ENCODE measurements around the gene VPS51.

VPS51 gene

GRCh38 chr11:65095974-65096806, at the start of gene VPS51:
VPS51 (plus strand) TSS chr11:65096214; CDS start chr11:65096251, 37 bp downstream.
- H3K4me3 ChIP-seq (ENCODE audit: low read depth, low read length), result peak within 1 kb of the TSS; percentile 92
- TF ChIP-seq CTCF (IDR thresholded peaks at IDR 0.05; ENCODE audit: low read depth, low read length) (no peak), POLR2A (IDR thresholded peaks at IDR 0.05; ENCODE audit: extremely low read depth, insufficient read length) (peak; percentile 78), MAX (IDR thresholded peaks at IDR 0.05; ENCODE audit: low read depth, low read length) (peak; percentile 69), MYC (IDR thresholded peaks at IDR 0.05; ENCODE audit: low read depth, low read length) (peak; percentile 90)
- peak; percentile 95 for DNase-seq (ENCODE audit: low read depth)

- TF ChIP-seq MYC (IDR thresholded peaks at IDR 0.05; ENCODE audit: low read depth, low read length) (no peak), POLR2A (IDR thresholded peaks at IDR 0.05; ENCODE audit: extremely low read depth, insufficient read length) (no peak), MAX (IDR thresholded peaks at IDR 0.05; ENCODE audit: low read depth, low read length) (no peak), CTCF (IDR thresholded peaks at IDR 0.05; ENCODE audit: low read depth, low read length) (no peak)
- no peak for DNase-seq (ENCODE audit: low read depth)
- no peak overlapping the region for H3K4me3 ChIP-seq (ENCODE audit: low read depth, low read length)
Observed at GRCh38 chr11:65047581-65048422, 48.2 kb upstream of the VPS51 start.

- peak; percentile 37 for DNase-seq (ENCODE audit: low read depth)
- TF ChIP-seq POLR2A (IDR thresholded peaks at IDR 0.05; ENCODE audit: extremely low read depth, insufficient read length) (no peak), CTCF (IDR thresholded peaks at IDR 0.05; ENCODE audit: low read depth, low read length) (no peak), MYC (IDR thresholded peaks at IDR 0.05; ENCODE audit: low read depth, low read length) (no peak), MAX (IDR thresholded peaks at IDR 0.05; ENCODE audit: low read depth, low read length) (no peak)
- no peak overlapping the region for H3K4me3 ChIP-seq (ENCODE audit: low read depth, low read length)
Observed at GRCh38 chr11:65051398-65051858, 44.6 kb upstream of the VPS51 start.

GRCh38 chr11:65053827-65054508, 42.0 kb upstream of the VPS51 start:
- TF ChIP-seq MAX (IDR thresholded peaks at IDR 0.05; ENCODE audit: low read depth, low read length), result no peak
- no peak for TF ChIP-seq POLR2A (IDR thresholded peaks at IDR 0.05; ENCODE audit: extremely low read depth, insufficient read length)
- no peak for TF ChIP-seq MYC (IDR thresholded peaks at IDR 0.05; ENCODE audit: low read depth, low read length)
- no peak for TF ChIP-seq CTCF (IDR thresholded peaks at IDR 0.05; ENCODE audit: low read depth, low read length)
- DNase-seq (ENCODE audit: low read depth), result no peak
- H3K4me3 ChIP-seq (ENCODE audit: low read depth, low read length), result no peak overlapping the region

GRCh38 chr11:65055538-65055937, 40.5 kb upstream of the VPS51 start:
- no peak overlapping the region for H3K4me3 ChIP-seq (ENCODE audit: low read depth, low read length)
- DNase-seq (ENCODE audit: low read depth), result no peak
- TF ChIP-seq MYC (IDR thresholded peaks at IDR 0.05; ENCODE audit: low read depth, low read length) (no peak), MAX (IDR thresholded peaks at IDR 0.05; ENCODE audit: low read depth, low read length) (no peak), POLR2A (IDR thresholded peaks at IDR 0.05; ENCODE audit: extremely low read depth, insufficient read length) (no peak)

All from NB4 (cell line).